Fibroblast of lung (primary cell): ENCODE results near the gene NIT1. TPM values are rescaled to one million over a fixed set of nuclear protein-coding genes. Genes with fewer than 3 reads are reported as not detected.

ENCODE experiments used
- DNase-seq, 2 donors: peaks; one replicate each; pipeline versions ENCODE4 v3.0.0 to v3.0.0-alpha.2; 2010; ENCODE audit warnings: low read depth in 2 of 2
- H2AFZ ChIP-seq: 2 replicates; pipeline ENCODE4 v1.5.1; 2012; ENCODE audit warnings: low read length, control low read depth, inconsistent platforms
- H3K27ac ChIP-seq: 2 replicates; pipeline ENCODE4 v1.5.1; 2011; ENCODE audit warnings: low read length, control low read depth; ENCODE audit not compliant: insufficient read depth
- H3K27me3 ChIP-seq: 2 replicates; pipeline ENCODE4 v1.5.1; 2011; ENCODE audit warnings: mild to moderate bottlenecking, low read length; ENCODE audit not compliant: control insufficient read depth, insufficient read depth
- H3K36me3 ChIP-seq: 2 replicates; pipeline ENCODE4 v1.5.1; 2011; ENCODE audit warnings: low read length; ENCODE audit not compliant: control insufficient read depth, insufficient read depth
- H3K4me1 ChIP-seq: 2 replicates; pipeline ENCODE4 v1.5.1; 2011; ENCODE audit warnings: low read length; ENCODE audit not compliant: control insufficient read depth, insufficient read depth; ENCODE audit errors: extremely low read depth
- H3K4me2 ChIP-seq: 2 replicates; pipeline ENCODE4 v1.5.1; 2011; ENCODE audit warnings: low read length, control low read depth; ENCODE audit not compliant: insufficient read depth; ENCODE audit errors: extremely low read depth
- H3K4me3 ChIP-seq, 4 experiments: fragments of 200-600 bp in 1 of 4; sonication (generic) in 1 of 4; replicated peaks in 1 of 4; 2 replicates each; pipeline ENCODE4 v1.5.1; 2011 to 2016; ENCODE audit warnings: low read length in 4 of 4, low read depth in 3 of 4, mild to moderate bottlenecking in 3 of 4, control low read depth in 2 of 4, inconsistent platforms in 1 of 4, mixed read lengths in 1 of 4; ENCODE audit not compliant: insufficient read depth in 1 of 4; ENCODE audit errors: control extremely low read depth in 1 of 4
- H3K79me2 ChIP-seq: 2 replicates; pipeline ENCODE4 v1.5.1; 2012; ENCODE audit warnings: mild to moderate bottlenecking, low read length, inconsistent platforms; ENCODE audit not compliant: control insufficient read depth, insufficient read depth
- H3K9ac ChIP-seq: 2 replicates; pipeline ENCODE4 v1.5.1; 2011; ENCODE audit warnings: mild to moderate bottlenecking, low read length, control low read depth; ENCODE audit not compliant: insufficient read depth
- H3K9me3 ChIP-seq: 2 replicates; pipeline ENCODE4 v1.5.1; 2012; ENCODE audit warnings: low read depth, low read length; ENCODE audit not compliant: control insufficient read depth, insufficient read depth
- H4K20me1 ChIP-seq: 2 replicates; pipeline ENCODE4 v1.5.1; 2011; ENCODE audit warnings: low read length; ENCODE audit not compliant: control insufficient read depth, insufficient read depth; ENCODE audit errors: extremely low read depth
- CTCF ChIP-seq, 2 donors: IDR thresholded peaks in 1 of 2; conservative IDR thresholded peaks in 1 of 2; 1 replicate in 1 of 2; 2 replicates in 1 of 2; pipeline ENCODE4 v1.5.1; 2011 to 2012; ENCODE audit warnings: low read length in 2 of 2, control low read depth in 1 of 2, inconsistent platforms in 1 of 2, low read depth in 1 of 2, mild to moderate bottlenecking in 1 of 2
- EZH2 ChIP-seq: IDR thresholded peaks from 2 replicates; pipeline ENCODE4 v1.5.1; 2012; ENCODE audit warnings: low read length, control low read depth, mild to moderate bottlenecking; ENCODE audit errors: missing control alignments
- polyA plus RNA-seq, 2 donors: library from polyadenylated mRNA; depleted of rRNA in 1 of 2; stranded (reverse) in 1 of 2; unstranded in 1 of 2; fragments of >200 nt; gene quantifications; 2 replicates each; pipeline ENCODE4 v1.2.1, GENCODE V29; 2011 to 2012; ENCODE audit warnings: missing spikeins in 1 of 2
- total RNA-seq: library from RNA; depleted of rRNA; stranded (reverse); fragments of >200 nt; gene quantifications from 2 replicates; pipeline ENCODE4 v1.2.1, GENCODE V29; 2014

Gene NIT1
- total and polyA plus RNA-seq, 2 donors (not counting 1 experiment from before 2014, with no cell fraction given), result 30.6 to 42.6 TPM

GRCh38 chr1:161106431-161106830 is 11.5 kb upstream of the NIT1 start:
- no peak overlapping the region for H3K4me3 ChIP-seq
- no peaks in the 10 kb centered on the region for H3K4me1 ChIP-seq
- H3K9me3 ChIP-seq, result no peaks in the 10 kb centered on the region
- TF ChIP-seq EZH2 (no peak), CTCF (conservative IDR thresholded peaks at IDR 0.05 in 1 of 2, IDR thresholded peaks at IDR 0.05 in 1 of 2; ENCODE audit: low read depth in 1 of 2, low read length in 2 of 2) (no peak)
- H4K20me1 ChIP-seq, result no peaks in the 10 kb centered on the region
- no peak overlapping the region for H3K4me2 ChIP-seq
- no peak overlapping the region for H2AFZ ChIP-seq
- H3K36me3 ChIP-seq, result peaks cover 4% of the 10 kb centered on the region
- DNase-seq, result no peak
- H3K9ac ChIP-seq, result no peak overlapping the region
- peaks cover 38% of the 10 kb centered on the region for H3K79me2 ChIP-seq
- no peaks in the 10 kb centered on the region for H3K27me3 ChIP-seq
- no peak overlapping the region for H3K27ac ChIP-seq

GRCh38 chr1:161111117-161111516 is 6.8 kb upstream of the NIT1 start:
- peaks cover 2% of the 10 kb centered on the region for H3K36me3 ChIP-seq
- no peak overlapping the region for H3K4me3 ChIP-seq
- H3K27ac ChIP-seq, result no peak overlapping the region
- H4K20me1 ChIP-seq, result peaks cover 2% of the 10 kb centered on the region
- H3K4me2 ChIP-seq, result no peak overlapping the region
- H2AFZ ChIP-seq, result no peak overlapping the region
- no peak for DNase-seq
- TF ChIP-seq CTCF (conservative IDR thresholded peaks at IDR 0.05 in 1 of 2, IDR thresholded peaks at IDR 0.05 in 1 of 2; ENCODE audit: low read depth in 1 of 2, low read length in 2 of 2), result no peak
- no peak for TF ChIP-seq EZH2
- H3K9ac ChIP-seq, result no peak overlapping the region
- no peaks in the 10 kb centered on the region for H3K9me3 ChIP-seq
- H3K27me3 ChIP-seq, result no peaks in the 10 kb centered on the region
- peaks cover 64% of the 10 kb centered on the region for H3K79me2 ChIP-seq
- peaks cover 3% of the 10 kb centered on the region for H3K4me1 ChIP-seq

- Histone ChIP-seq H3K9ac (no peak overlapping the region), H3K27me3 (no peaks in the 10 kb centered on the region), H2AFZ (no peak overlapping the region), H3K9me3 (no peaks in the 10 kb centered on the region), H3K4me1 (peaks cover 4% of the 10 kb centered on the region), H3K79me2 (peaks cover 66% of the 10 kb centered on the region), H3K4me3 (no peak overlapping the region), H3K27ac (no peak overlapping the region), H4K20me1 (peaks cover 2% of the 10 kb centered on the region), H3K36me3 (peaks cover 2% of the 10 kb centered on the region), H3K4me2 (no peak overlapping the region)
- TF ChIP-seq CTCF (conservative IDR thresholded peaks at IDR 0.05 in 1 of 2, IDR thresholded peaks at IDR 0.05 in 1 of 2; ENCODE audit: low read depth in 1 of 2, low read length in 2 of 2) (no peak), EZH2 (no peak)
- no peak for DNase-seq
Observed at GRCh38 chr1:161111527-161111926, 6.4 kb upstream of the NIT1 start.
